HEK293T (cell line): ENCODE data around the gene MCF2.

ENCODE experiments used
- CTCF ChIA-PET: fragments of 350-600 bp; formaldehyde crosslinking; extraction: SDS; loops from one replicate; lab custom pipeline; 2021; ENCODE audit warnings: antibody characterized with exemption, inconsistent platforms; lab: Yijun Ruan, JAX
- POLR2A ChIA-PET: fragments of 350-600 bp; formaldehyde crosslinking; extraction: SDS; loops from one replicate; lab custom pipeline; 2020; ENCODE audit warnings: antibody characterized with exemption, inconsistent platforms; lab: Yijun Ruan, JAX
- DNase-seq: peaks from one replicate; pipeline ENCODE4 v3.0.0; 2012; ENCODE audit warnings: mixed read lengths; ENCODE audit errors: extremely low spot score
- ARNT ChIP-seq: fragments of 450-650 bp; IDR thresholded peaks from 2 replicates; pipeline ENCODE4 v1.6.1; 2017; ENCODE audit warnings: mild to moderate bottlenecking
- BHLHE40 ChIP-seq: fragments of 450-650 bp; IDR thresholded peaks from 2 replicates; pipeline ENCODE4 v1.6.1; 2016; ENCODE audit warnings: mild to moderate bottlenecking, moderate library complexity, borderline replicate concordance
- CTBP1 ChIP-seq: fragments of 450-650 bp; IDR thresholded peaks from 2 replicates; pipeline ENCODE4 v1.6.1; 2016; ENCODE audit warnings: borderline replicate concordance
- ELF4 ChIP-seq: fragments of 450-650 bp; IDR thresholded peaks from 2 replicates; pipeline ENCODE4 v1.6.1; 2017; ENCODE audit warnings: antibody characterized with exemption
- FOXA1 ChIP-seq: fragments of 450-650 bp; IDR thresholded peaks from 2 replicates; pipeline ENCODE4 v1.6.1; 2016; ENCODE audit warnings: mild to moderate bottlenecking
- FOXK2 ChIP-seq: fragments of 450-650 bp; IDR thresholded peaks from 2 replicates; pipeline ENCODE4 v1.6.1; 2016; ENCODE audit warnings: mild to moderate bottlenecking
- FOXM1 ChIP-seq: fragments of 450-650 bp; IDR thresholded peaks from 2 replicates; pipeline ENCODE4 v1.6.1; 2017; ENCODE audit warnings: mild to moderate bottlenecking, borderline replicate concordance
- HDGF ChIP-seq: fragments of 450-650 bp; IDR thresholded peaks from 2 replicates; pipeline ENCODE4 v1.6.1; 2017; ENCODE audit warnings: antibody characterized with exemption, borderline replicate concordance
- L3MBTL2 ChIP-seq: fragments of 450-650 bp; conservative IDR thresholded peaks from 2 replicates; pipeline ENCODE4 v1.6.1; 2016; ENCODE audit warnings: mild to moderate bottlenecking
- LEF1 ChIP-seq: fragments of 450-650 bp; IDR thresholded peaks from 2 replicates; pipeline ENCODE4 v1.6.1; 2017; ENCODE audit warnings: mild to moderate bottlenecking, borderline replicate concordance
- NFRKB ChIP-seq: fragments of 450-650 bp; IDR thresholded peaks from 2 replicates; pipeline ENCODE4 v1.6.1; 2016; ENCODE audit warnings: mild to moderate bottlenecking, moderate library complexity
- PKNOX1 ChIP-seq: fragments of 450-650 bp; IDR thresholded peaks from 2 replicates; pipeline ENCODE4 v1.6.1; 2016
- SP1 ChIP-seq: fragments of 450-650 bp; IDR thresholded peaks from 2 replicates; pipeline ENCODE4 v1.6.1; 2017
- SUZ12 ChIP-seq: fragments of 450-650 bp; IDR thresholded peaks from 2 replicates; pipeline ENCODE4 v1.6.1; 2016; ENCODE audit warnings: mild to moderate bottlenecking
- TARDBP ChIP-seq: fragments of 450-650 bp; IDR thresholded peaks from 2 replicates; pipeline ENCODE4 v1.6.1; 2016
- ZNF384 ChIP-seq: fragments of 450-650 bp; IDR thresholded peaks from 2 replicates; pipeline ENCODE4 v1.6.1; 2016

The MCF2 gene

GRCh38 chrX:139708067-139708466 lies at the start of gene MCF2:
Gene MCF2 (minus strand): TSS chrX:139708167. CDS start chrX:139651744, 56,423 bp downstream.
- POLR2A ChIA-PET = no interaction called here
- CTCF ChIA-PET = no interaction called here

GRCh38 chrX:139751053-139751452 lies 43.1 kb upstream of the MCF2 start:
- DNase-seq = no peak
- TF ChIP-seq ARNT = no peak
- TF ChIP-seq L3MBTL2 = no peak
- TF ChIP-seq TARDBP = no peak
- TF ChIP-seq CTBP1 = no peak
- TF ChIP-seq LEF1 = no peak
- no peak for TF ChIP-seq FOXA1
- no peak for TF ChIP-seq FOXK2
- TF ChIP-seq HDGF = no peak
- no peak for TF ChIP-seq BHLHE40
- no peak for TF ChIP-seq ELF4
- TF ChIP-seq NFRKB = no peak
- TF ChIP-seq SUZ12 = no peak
- no peak for TF ChIP-seq SP1
- no peak for TF ChIP-seq ZNF384
- no peak for TF ChIP-seq FOXM1
- TF ChIP-seq PKNOX1 = no peak
- ChIA-PET POLR2A (no interaction called here), CTCF (no interaction called here)

More at GRCh38 chrX:139708067-139708466, at the start of gene MCF2:
- DNase-seq = no peak
- TF ChIP-seq SUZ12 (no peak), SP1 (no peak), L3MBTL2 (no peak), HDGF (no peak), NFRKB (no peak), BHLHE40 (no peak), ELF4 (no peak), FOXA1 (no peak), CTBP1 (no peak), FOXK2 (no peak), PKNOX1 (no peak), TARDBP (no peak), FOXM1 (no peak), ARNT (no peak), ZNF384 (no peak), LEF1 (no peak)

GRCh38 chrX:139750390-139750789 lies 42.4 kb upstream of the MCF2 start:
- DNase-seq = no peak
- ChIA-PET POLR2A (no interaction called here), CTCF (no interaction called here)
- no peak for TF ChIP-seq ZNF384
- TF ChIP-seq ARNT = no peak
- TF ChIP-seq FOXM1 = no peak
- TF ChIP-seq SUZ12 = no peak
- no peak for TF ChIP-seq LEF1
- no peak for TF ChIP-seq SP1
- TF ChIP-seq FOXK2 = no peak
- no peak for TF ChIP-seq L3MBTL2
- TF ChIP-seq BHLHE40 = no peak
- no peak for TF ChIP-seq HDGF
- no peak for TF ChIP-seq ELF4
- no peak for TF ChIP-seq PKNOX1
- no peak for TF ChIP-seq FOXA1
- TF ChIP-seq CTBP1 = no peak
- TF ChIP-seq NFRKB = no peak
- TF ChIP-seq TARDBP = no peak

- ChIA-PET POLR2A (no interaction called here), CTCF (no interaction called here)
- DNase-seq = no peak
- TF ChIP-seq BHLHE40 (no peak), ELF4 (no peak), PKNOX1 (no peak), FOXK2 (no peak), FOXM1 (no peak), SP1 (no peak), FOXA1 (no peak), NFRKB (no peak)
Observed at GRCh38 chrX:139739138-139739537, 31.2 kb upstream of the MCF2 start.

- TF ChIP-seq TARDBP (no peak), FOXM1 (no peak), BHLHE40 (no peak), ZNF384 (no peak), LEF1 (no peak), FOXK2 (no peak), CTBP1 (no peak), SP1 (no peak), ELF4 (no peak), NFRKB (no peak), HDGF (no peak), PKNOX1 (no peak), FOXA1 (no peak), ARNT (no peak), L3MBTL2 (no peak), SUZ12 (no peak)
- no peak for DNase-seq
- POLR2A ChIA-PET = no interaction called here
- CTCF ChIA-PET = no interaction called here
Observed at GRCh38 chrX:139738581-139738980, 30.6 kb upstream of the MCF2 start.
